Measurements from ENCODE around the gene NT5E.

NT5E gene

GRCh38 chr6:85460921-85461797 lies 11.3 kb downstream of the NT5E start:
- Histone ChIP-seq H3K36me3 (ENCODE audit: control insufficient read depth in 1 of 2, insufficient read depth in 2 of 2, low read length in 2 of 2) (peaks cover 0 to 4% of the 10 kb centered on the region in 2 donors), H3K4me3 (ENCODE audit: low read depth in 1 of 2, low read length in 2 of 2) (no peak overlapping the region), H3K27me3 (ENCODE audit: low read depth, low read length) (no peaks in the 10 kb centered on the region), H3K9me3 (ENCODE audit: control insufficient read depth in 1 of 2, low read length in 2 of 2) (no peaks in the 10 kb centered on the region), H3K4me1 (ENCODE audit: control insufficient read depth in 1 of 2, insufficient read depth in 2 of 2, low read length in 2 of 2) (peaks cover 0 to 32% of the 10 kb centered on the region in 2 donors), H3K27ac (ENCODE audit: low read length) (peak overlapping the region; percentile 30)

GRCh38 chr6:85461798-85462170 lies 11.9 kb downstream of the NT5E start:
- peaks cover 0 to 4% of the 10 kb centered on the region in 2 donors for H3K36me3 ChIP-seq (ENCODE audit: control insufficient read depth in 1 of 2, insufficient read depth in 2 of 2, low read length in 2 of 2)
- no peaks in the 10 kb centered on the region for H3K9me3 ChIP-seq (ENCODE audit: control insufficient read depth in 1 of 2, low read length in 2 of 2)
- no peaks in the 10 kb centered on the region for H3K27me3 ChIP-seq (ENCODE audit: low read depth, low read length)
- H3K27ac ChIP-seq (ENCODE audit: low read length) = peak overlapping the region; percentile 17
- H3K4me1 ChIP-seq (ENCODE audit: control insufficient read depth in 1 of 2, insufficient read depth in 2 of 2, low read length in 2 of 2) = peaks cover 0 to 32% of the 10 kb centered on the region in 2 donors
- H3K4me3 ChIP-seq (ENCODE audit: low read depth in 1 of 2, low read length in 2 of 2) = no peak overlapping the region

- H3K4me3 ChIP-seq (ENCODE audit: low read depth in 1 of 2, low read length in 2 of 2) = no peak overlapping the region
- no peak overlapping the region for H3K27ac ChIP-seq (ENCODE audit: low read length)
- no peaks in the 10 kb centered on the region for H3K27me3 ChIP-seq (ENCODE audit: low read depth, low read length)
- H3K36me3 ChIP-seq (ENCODE audit: control insufficient read depth in 1 of 2, insufficient read depth in 2 of 2, low read length in 2 of 2) = peaks cover 0 to 4% of the 10 kb centered on the region in 2 donors
- peaks cover 0 to 32% of the 10 kb centered on the region in 2 donors for H3K4me1 ChIP-seq (ENCODE audit: control insufficient read depth in 1 of 2, insufficient read depth in 2 of 2, low read length in 2 of 2)
- H3K9me3 ChIP-seq (ENCODE audit: control insufficient read depth in 1 of 2, low read length in 2 of 2) = no peaks in the 10 kb centered on the region
Observed at GRCh38 chr6:85462673-85463072, 12.8 kb downstream of the NT5E start.

- Histone ChIP-seq H3K4me1 (ENCODE audit: control insufficient read depth in 1 of 2, insufficient read depth in 2 of 2, low read length in 2 of 2) (peaks cover 0 to 27% of the 10 kb centered on the region in 2 donors), H3K36me3 (ENCODE audit: control insufficient read depth in 1 of 2, insufficient read depth in 2 of 2, low read length in 2 of 2) (peaks cover 0 to 4% of the 10 kb centered on the region in 2 donors), H3K27me3 (ENCODE audit: low read depth, low read length) (no peaks in the 10 kb centered on the region), H3K27ac (ENCODE audit: low read length) (no peak overlapping the region), H3K9me3 (ENCODE audit: control insufficient read depth in 1 of 2, low read length in 2 of 2) (no peaks in the 10 kb centered on the region), H3K4me3 (ENCODE audit: low read depth in 1 of 2, low read length in 2 of 2) (no peak overlapping the region)
Observed at GRCh38 chr6:85463621-85464259, 13.9 kb downstream of the NT5E start.

GRCh38 chr6:85464260-85464644 lies 14.4 kb downstream of the NT5E start:
- no peaks in the 10 kb centered on the region for H3K9me3 ChIP-seq (ENCODE audit: control insufficient read depth in 1 of 2, low read length in 2 of 2)
- H3K36me3 ChIP-seq (ENCODE audit: control insufficient read depth in 1 of 2, insufficient read depth in 2 of 2, low read length in 2 of 2) = peaks cover 0 to 4% of the 10 kb centered on the region in 2 donors
- no peak overlapping the region for H3K4me3 ChIP-seq (ENCODE audit: low read depth in 1 of 2, low read length in 2 of 2)
- H3K27ac ChIP-seq (ENCODE audit: low read length) = no peak overlapping the region
- peaks cover 0 to 22% of the 10 kb centered on the region in 2 donors for H3K4me1 ChIP-seq (ENCODE audit: control insufficient read depth in 1 of 2, insufficient read depth in 2 of 2, low read length in 2 of 2)
- no peaks in the 10 kb centered on the region for H3K27me3 ChIP-seq (ENCODE audit: low read depth, low read length)

GRCh38 chr6:85464722-85465150 lies 14.9 kb downstream of the NT5E start:
- H3K4me3 ChIP-seq (ENCODE audit: low read depth in 1 of 2, low read length in 2 of 2) = no peak overlapping the region
- H3K4me1 ChIP-seq (ENCODE audit: control insufficient read depth in 1 of 2, insufficient read depth in 2 of 2, low read length in 2 of 2) = peaks cover 0 to 22% of the 10 kb centered on the region in 2 donors
- peaks cover 0 to 4% of the 10 kb centered on the region in 2 donors for H3K36me3 ChIP-seq (ENCODE audit: control insufficient read depth in 1 of 2, insufficient read depth in 2 of 2, low read length in 2 of 2)
- H3K27ac ChIP-seq (ENCODE audit: low read length) = no peak overlapping the region
- H3K27me3 ChIP-seq (ENCODE audit: low read depth, low read length) = no peaks in the 10 kb centered on the region
- H3K9me3 ChIP-seq (ENCODE audit: control insufficient read depth in 1 of 2, low read length in 2 of 2) = no peaks in the 10 kb centered on the region

GRCh38 chr6:85465762-85466161 lies 15.9 kb downstream of the NT5E start:
- H3K4me3 ChIP-seq (ENCODE audit: low read depth in 1 of 2, low read length in 2 of 2) = no peak overlapping the region
- H3K27ac ChIP-seq (ENCODE audit: low read length) = no peak overlapping the region
- H3K9me3 ChIP-seq (ENCODE audit: control insufficient read depth in 1 of 2, low read length in 2 of 2) = no peaks in the 10 kb centered on the region
- peaks cover 0 to 4% of the 10 kb centered on the region in 2 donors for H3K36me3 ChIP-seq (ENCODE audit: control insufficient read depth in 1 of 2, insufficient read depth in 2 of 2, low read length in 2 of 2)
- H3K27me3 ChIP-seq (ENCODE audit: low read depth, low read length) = no peaks in the 10 kb centered on the region
- peaks cover 0 to 14% of the 10 kb centered on the region in 2 donors for H3K4me1 ChIP-seq (ENCODE audit: control insufficient read depth in 1 of 2, insufficient read depth in 2 of 2, low read length in 2 of 2)

- no peaks in the 10 kb centered on the region for H3K4me1 ChIP-seq (ENCODE audit: control insufficient read depth in 1 of 2, insufficient read depth in 2 of 2, low read length in 2 of 2)
- no peaks in the 10 kb centered on the region for H3K9me3 ChIP-seq (ENCODE audit: control insufficient read depth in 1 of 2, low read length in 2 of 2)
- no peak overlapping the region for H3K27ac ChIP-seq (ENCODE audit: low read length)
- no peak overlapping the region for H3K4me3 ChIP-seq (ENCODE audit: low read depth in 1 of 2, low read length in 2 of 2)
- H3K27me3 ChIP-seq (ENCODE audit: low read depth, low read length) = no peaks in the 10 kb centered on the region
- H3K36me3 ChIP-seq (ENCODE audit: control insufficient read depth in 1 of 2, insufficient read depth in 2 of 2, low read length in 2 of 2) = peaks cover 0 to 4% of the 10 kb centered on the region in 2 donors
Observed at GRCh38 chr6:85468326-85468725, 18.4 kb downstream of the NT5E start.

GRCh38 chr6:85469276-85470022 lies 19.6 kb downstream of the NT5E start:
- H3K4me3 ChIP-seq (ENCODE audit: low read depth in 1 of 2, low read length in 2 of 2) = no peak overlapping the region
- H3K36me3 ChIP-seq (ENCODE audit: control insufficient read depth in 1 of 2, insufficient read depth in 2 of 2, low read length in 2 of 2) = peaks cover 0 to 2% of the 10 kb centered on the region in 2 donors
- no peak overlapping the region for H3K27ac ChIP-seq (ENCODE audit: low read length)

GRCh38 chr6:85470023-85470410 lies 20.1 kb downstream of the NT5E start:
- no peaks in the 10 kb centered on the region for H3K36me3 ChIP-seq (ENCODE audit: control insufficient read depth in 1 of 2, insufficient read depth in 2 of 2, low read length in 2 of 2)
- no peak overlapping the region for H3K27ac ChIP-seq (ENCODE audit: low read length)
- H3K27me3 ChIP-seq (ENCODE audit: low read depth, low read length) = no peaks in the 10 kb centered on the region
- no peak overlapping the region for H3K4me3 ChIP-seq (ENCODE audit: low read depth in 1 of 2, low read length in 2 of 2)
- H3K4me1 ChIP-seq (ENCODE audit: control insufficient read depth in 1 of 2, insufficient read depth in 2 of 2, low read length in 2 of 2) = no peaks in the 10 kb centered on the region
- no peaks in the 10 kb centered on the region for H3K9me3 ChIP-seq (ENCODE audit: control insufficient read depth in 1 of 2, low read length in 2 of 2)

More at GRCh38 chr6:85469276-85470022, 19.6 kb downstream of the NT5E start:
- Histone ChIP-seq H3K27me3 (ENCODE audit: low read depth, low read length) (no peaks in the 10 kb centered on the region), H3K9me3 (ENCODE audit: control insufficient read depth in 1 of 2, low read length in 2 of 2) (no peaks in the 10 kb centered on the region), H3K4me1 (ENCODE audit: control insufficient read depth in 1 of 2, insufficient read depth in 2 of 2, low read length in 2 of 2) (no peaks in the 10 kb centered on the region)

GRCh38 chr6:85472744-85473143 lies 22.9 kb downstream of the NT5E start:
- Histone ChIP-seq H3K36me3 (ENCODE audit: control insufficient read depth in 1 of 2, insufficient read depth in 2 of 2, low read length in 2 of 2) (no peaks in the 10 kb centered on the region), H3K27ac (ENCODE audit: low read length) (no peak overlapping the region), H3K27me3 (ENCODE audit: low read depth, low read length) (no peaks in the 10 kb centered on the region), H3K4me1 (ENCODE audit: control insufficient read depth in 1 of 2, insufficient read depth in 2 of 2, low read length in 2 of 2) (no peaks in the 10 kb centered on the region), H3K4me3 (ENCODE audit: low read depth in 1 of 2, low read length in 2 of 2) (no peak overlapping the region), H3K9me3 (ENCODE audit: control insufficient read depth in 1 of 2, low read length in 2 of 2) (peaks cover 0 to 5% of the 10 kb centered on the region in 2 donors)
